H1 (cell line): ENCODE data around the gene TPSD1. TPM values are rescaled to one million over a fixed set of nuclear protein-coding genes. Genes with fewer than 3 reads are reported as not detected.

Experiments used
- ASH2L ChIP-seq: fragments of 200-600, 300-600 bp; sonication (generic); IDR thresholded peaks from one replicate; pipeline ENCODE4 v1.7.1; 2017; ENCODE audit warnings: low read length
- CBX5 ChIP-seq: fragments of 300-800, 300-1000 bp; sonication (generic); IDR thresholded peaks from 2 replicates; pipeline ENCODE4 v1.7.1; 2016; ENCODE audit warnings: antibody characterized with exemption, low read length, low read depth
- CTBP2 ChIP-seq: IDR thresholded peaks from 2 replicates; pipeline ENCODE4 v1.7.0; 2011; ENCODE audit warnings: borderline replicate concordance, mild to moderate bottlenecking, moderate library complexity, mixed read lengths, low read length; ENCODE audit not compliant: insufficient read depth, insufficient read length
- RXRA ChIP-seq: IDR thresholded peaks from 2 replicates; pipeline ENCODE4 v1.6.1; 2011; ENCODE audit warnings: low read depth, mild to moderate bottlenecking, low read length, moderate library complexity; ENCODE audit not compliant: insufficient read depth
- SIN3A ChIP-seq, 2 experiments: IDR thresholded peaks in 1 of 2; conservative IDR thresholded peaks in 1 of 2; 2 replicates each; pipeline ENCODE4 v1.6.1; 2011 to 2012; ENCODE audit warnings: low read length in 2 of 2, improper control_type of control experiment in 1 of 2, low read depth in 1 of 2, mild to moderate bottlenecking in 1 of 2
- polyA plus RNA-seq, 7 experiments: library from polyadenylated mRNA; depleted of rRNA in 3 of 7; stranded (reverse) in 5 of 7; unstranded in 2 of 7; fragments of >200 nt in 5 of 7; fragments of 200-250 nt in 2 of 7; gene quantifications; 1 replicate in 5 of 7; 2 replicates in 1 of 7; 4 replicates in 1 of 7; pipeline versions ENCODE4 v1.2.1 to v1.2.3, GENCODE V29; 2011 to 2013; ENCODE audit warnings: missing spikeins in 2 of 7, mixed read lengths in 2 of 7
- total RNA-seq: library from RNA; stranded (reverse); fragmentation: NEBNext Ultra II Directional; extraction: Animal tissue kit (Norgen Biotek cat#: 25700); gene quantifications from 2 replicates; pipeline ENCODE4 v1.2.1, GENCODE V29; 2021

The TPSD1 gene
- total and polyA plus RNA-seq, 2 of the 8 experiments (the other 6 are each of a cell fraction or from before 2014, with no cell fraction given), result 0.26 TPM; not detected in 1

GRCh38 chr16:1258225-1258600 lies 2.3 kb downstream of the TPSD1 start (continued):
- TF ChIP-seq SIN3A (conservative IDR thresholded peaks at IDR 0.05 in 1 of 2, IDR thresholded peaks at IDR 0.05 in 1 of 2; ENCODE audit: low read depth in 1 of 2, low read length in 2 of 2) (no peak), CBX5 (no peak), CTBP2 (no peak), ASH2L (no peak), RXRA (no peak)
